ENCODE measurements around the gene MRPL10. TPM values are rescaled to one million over a fixed set of nuclear protein-coding genes. Genes with fewer than 3 reads are reported as not detected.

The MRPL10 gene
- total and polyA plus RNA-seq, 2 experiments from 2014 or later = 50.2 to 74.7 TPM

DNA sequence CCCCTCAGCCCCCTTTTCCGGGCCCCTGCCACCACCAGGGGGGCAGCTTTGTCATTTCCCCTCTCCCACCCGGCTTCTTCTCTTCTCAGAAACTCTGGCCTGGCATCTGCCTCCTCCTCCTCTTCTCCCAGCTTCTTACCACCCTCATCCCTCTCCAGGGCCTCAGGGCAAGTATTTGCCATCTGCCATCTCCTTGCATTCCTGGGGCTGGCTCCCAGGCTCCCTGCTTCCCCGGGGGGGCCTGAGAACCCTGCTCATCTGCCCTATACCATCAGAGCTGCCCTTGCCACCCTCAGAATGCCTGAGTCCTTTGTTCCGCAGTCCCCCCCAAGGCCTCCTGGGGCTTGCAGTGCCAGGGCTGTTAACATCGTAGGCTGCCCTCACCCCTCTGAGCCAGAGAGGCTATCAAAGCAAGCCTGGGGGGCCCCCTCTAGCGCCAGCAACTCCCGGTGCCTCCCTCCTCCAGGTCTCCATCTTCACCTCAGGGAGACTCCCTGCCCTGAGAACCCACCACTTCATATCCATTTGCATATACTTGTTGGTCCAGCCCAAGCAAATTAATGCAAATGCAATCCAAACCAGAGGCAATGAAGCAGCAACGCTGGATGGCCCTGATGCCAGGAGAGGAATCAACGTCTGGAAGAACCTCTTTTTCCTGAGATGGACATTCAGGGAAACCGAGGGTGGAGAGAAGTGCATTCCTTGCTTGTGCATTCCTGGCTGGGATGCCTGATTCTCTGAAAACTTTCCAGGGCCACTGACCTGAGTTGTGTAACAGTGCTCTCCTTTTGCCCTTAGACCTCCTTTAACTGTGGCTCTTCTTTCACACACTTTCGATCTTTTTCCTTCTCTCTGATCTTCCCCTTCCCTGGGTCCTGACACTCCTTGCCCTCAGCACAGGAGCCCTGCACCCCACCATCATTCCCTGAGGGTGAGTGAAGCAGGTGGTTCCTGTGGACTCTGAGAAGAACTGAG lies 44.0 kb upstream of the MRPL10 start:
- Histone ChIP-seq H4K20me1 (replicated peaks; ENCODE audit: insufficient read depth) (peaks cover 5% of the 10 kb centered on the region; the same call in 1 of the 2 replicates), H3K36me3 (ENCODE audit: insufficient read depth) (no peaks in the 10 kb centered on the region), H3K27me3 (ENCODE audit: insufficient read depth) (peaks cover 49% of the 10 kb centered on the region), H2AFZ (no peak overlapping the region), H3K4me1 (ENCODE audit: insufficient read depth) (peaks cover 48% of the 10 kb centered on the region), H3K4me2 (peak overlapping the region; percentile 51), H3K4me3 (no peak overlapping the region), H3F3A (replicated peaks; ENCODE audit: low read depth) (peaks cover 8% of the 10 kb centered on the region; the same call in 1 of the 2 replicates), H3K9me2 (ENCODE audit: insufficient read depth) (no peaks in the 10 kb centered on the region), H3K27ac (ENCODE audit: low read depth) (no peak overlapping the region), H3K79me2 (replicated peaks; ENCODE audit: insufficient read depth) (no peaks in the 10 kb centered on the region)
- no peak for DNase-seq (ENCODE audit: low spot score)
- no peak overlapping the region for H3K27ac Mint-ChIP-seq
- no peaks in the 10 kb centered on the region for H3K36me3 Mint-ChIP-seq (ENCODE audit: low read depth)
- no peak for TF ChIP-seq EZH2phosphoT487 (IDR thresholded peaks at IDR 0.05; ENCODE audit: unreplicated experiment)
- TF ChIP-seq NANOG (IDR thresholded peaks at IDR 0.05; ENCODE audit: borderline replicate concordance) = no peak
- TF ChIP-seq, protein P1, sequence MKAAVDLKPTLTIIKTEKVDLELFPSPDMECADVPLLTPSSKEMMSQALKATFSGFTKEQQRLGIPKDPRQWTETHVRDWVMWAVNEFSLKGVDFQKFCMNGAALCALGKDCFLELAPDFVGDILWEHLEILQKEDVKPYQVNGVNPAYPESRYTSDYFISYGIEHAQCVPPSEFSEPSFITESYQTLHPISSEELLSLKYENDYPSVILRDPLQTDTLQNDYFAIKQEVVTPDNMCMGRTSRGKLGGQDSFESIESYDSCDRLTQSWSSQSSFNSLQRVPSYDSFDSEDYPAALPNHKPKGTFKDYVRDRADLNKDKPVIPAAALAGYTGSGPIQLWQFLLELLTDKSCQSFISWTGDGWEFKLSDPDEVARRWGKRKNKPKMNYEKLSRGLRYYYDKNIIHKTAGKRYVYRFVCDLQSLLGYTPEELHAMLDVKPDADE (IDR thresholded peaks at IDR 0.05) = no peak
- no peak for TF ChIP-seq CREB1 (CRISPR knock-in tag; IDR thresholded peaks at IDR 0.05; ENCODE audit: low read depth)
- no peak for TF ChIP-seq ZNF114 (CRISPR knock-in tag; IDR thresholded peaks at IDR 0.05)
- TF ChIP-seq, protein P2, sequence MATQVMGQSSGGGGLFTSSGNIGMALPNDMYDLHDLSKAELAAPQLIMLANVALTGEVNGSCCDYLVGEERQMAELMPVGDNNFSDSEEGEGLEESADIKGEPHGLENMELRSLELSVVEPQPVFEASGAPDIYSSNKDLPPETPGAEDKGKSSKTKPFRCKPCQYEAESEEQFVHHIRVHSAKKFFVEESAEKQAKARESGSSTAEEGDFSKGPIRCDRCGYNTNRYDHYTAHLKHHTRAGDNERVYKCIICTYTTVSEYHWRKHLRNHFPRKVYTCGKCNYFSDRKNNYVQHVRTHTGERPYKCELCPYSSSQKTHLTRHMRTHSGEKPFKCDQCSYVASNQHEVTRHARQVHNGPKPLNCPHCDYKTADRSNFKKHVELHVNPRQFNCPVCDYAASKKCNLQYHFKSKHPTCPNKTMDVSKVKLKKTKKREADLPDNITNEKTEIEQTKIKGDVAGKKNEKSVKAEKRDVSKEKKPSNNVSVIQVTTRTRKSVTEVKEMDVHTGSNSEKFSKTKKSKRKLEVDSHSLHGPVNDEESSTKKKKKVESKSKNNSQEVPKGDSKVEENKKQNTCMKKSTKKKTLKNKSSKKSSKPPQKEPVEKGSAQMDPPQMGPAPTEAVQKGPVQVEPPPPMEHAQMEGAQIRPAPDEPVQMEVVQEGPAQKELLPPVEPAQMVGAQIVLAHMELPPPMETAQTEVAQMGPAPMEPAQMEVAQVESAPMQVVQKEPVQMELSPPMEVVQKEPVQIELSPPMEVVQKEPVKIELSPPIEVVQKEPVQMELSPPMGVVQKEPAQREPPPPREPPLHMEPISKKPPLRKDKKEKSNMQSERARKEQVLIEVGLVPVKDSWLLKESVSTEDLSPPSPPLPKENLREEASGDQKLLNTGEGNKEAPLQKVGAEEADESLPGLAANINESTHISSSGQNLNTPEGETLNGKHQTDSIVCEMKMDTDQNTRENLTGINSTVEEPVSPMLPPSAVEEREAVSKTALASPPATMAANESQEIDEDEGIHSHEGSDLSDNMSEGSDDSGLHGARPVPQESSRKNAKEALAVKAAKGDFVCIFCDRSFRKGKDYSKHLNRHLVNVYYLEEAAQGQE (IDR thresholded peaks at IDR 0.05; ENCODE audit: unreplicated experiment) = no peak
- H3K9me3 Mint-ChIP-seq = no peaks in the 10 kb centered on the region
- peaks cover 57% of the 10 kb centered on the region for H3K4me1 Mint-ChIP-seq
- ATAC-seq = no peak
- no peak overlapping the region; the same call in 2 of the 3 replicates for H3K4me3 Mint-ChIP-seq
- peaks cover 42% of the 10 kb centered on the region for H3K27me3 Mint-ChIP-seq (ENCODE audit: insufficient read depth, low read depth, poor library complexity)

DNA sequence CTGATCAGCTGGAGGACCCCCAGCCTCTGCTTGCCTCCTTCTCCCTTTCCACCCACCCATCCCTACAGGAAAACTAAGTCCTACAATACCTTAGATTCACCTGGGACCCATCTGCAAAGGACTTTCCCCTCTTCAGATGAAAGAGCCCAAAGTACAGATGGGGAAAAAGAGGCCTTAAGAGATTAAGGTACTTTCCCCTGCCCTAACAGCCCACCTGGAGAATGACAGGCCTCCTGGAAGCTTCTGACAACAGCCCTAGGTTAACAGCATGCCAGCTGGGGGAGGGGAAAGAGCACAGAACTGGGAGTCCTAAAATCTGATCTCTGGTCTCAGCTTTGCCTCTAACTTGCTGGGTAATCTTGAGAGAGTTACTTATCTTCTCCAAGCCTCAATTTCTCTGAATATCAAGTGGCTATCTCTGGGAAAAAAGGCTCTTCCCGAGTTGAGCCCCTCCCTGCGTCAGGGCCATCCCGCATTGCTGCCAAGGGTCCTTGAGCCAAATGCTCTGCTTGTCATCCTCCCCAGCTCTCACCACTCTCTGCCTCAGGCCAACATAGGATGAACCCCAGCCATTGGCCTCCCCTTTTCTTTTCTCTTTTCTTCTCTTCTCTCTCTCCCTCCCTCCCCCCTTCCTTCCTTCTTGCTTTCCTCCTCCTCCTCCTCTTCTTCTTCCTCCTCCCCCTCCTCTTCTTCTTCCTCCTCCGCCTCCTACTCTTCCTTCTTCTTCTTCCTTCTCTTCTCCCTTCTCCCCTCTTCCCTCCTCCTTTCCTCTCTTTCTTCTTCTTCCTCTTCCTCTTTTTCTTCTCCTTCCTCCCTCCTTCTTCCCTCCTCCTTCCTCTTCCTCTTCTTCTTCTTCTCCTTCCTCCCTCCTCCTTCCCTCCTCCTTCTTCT lies 42.1 kb upstream of the MRPL10 start:
- no peak for ATAC-seq
- peak overlapping the region; percentile 75 for H3K4me3 ChIP-seq
- TF ChIP-seq POLR2AphosphoS5 (IDR thresholded peaks at IDR 0.05; ENCODE audit: low read depth) (no peak), EZH2 (IDR thresholded peaks at IDR 0.05; ENCODE audit: low read depth, unreplicated experiment) (no peak), NANOG (IDR thresholded peaks at IDR 0.05; ENCODE audit: borderline replicate concordance) (0 out of 2 replicates have a peak, but pooled peaks have one; percentile 4), ZNF114 (CRISPR knock-in tag; IDR thresholded peaks at IDR 0.05) (no peak)
- TF ChIP-seq, protein P1 (IDR thresholded peaks at IDR 0.05) = no peak
- TF ChIP-seq, protein P2 (IDR thresholded peaks at IDR 0.05; ENCODE audit: unreplicated experiment) = no peak
- H4K20me1 ChIP-seq (replicated peaks; ENCODE audit: insufficient read depth) = peaks cover 5% of the 10 kb centered on the region; the same call in 1 of the 2 replicates
- peak; percentile 34 for DNase-seq (ENCODE audit: low spot score)
- Mint-ChIP-seq H3K4me1 (peaks cover 64% of the 10 kb centered on the region), H3K36me3 (ENCODE audit: low read depth) (no peaks in the 10 kb centered on the region), H3K27me3 (ENCODE audit: insufficient read depth, low read depth, poor library complexity) (peaks cover 48% of the 10 kb centered on the region), H3K9me3 (no peaks in the 10 kb centered on the region), H3K4me3 (peak overlapping the region; percentile 64), H3K27ac (no peak overlapping the region)
- H3K9me2 ChIP-seq (ENCODE audit: insufficient read depth) = no peaks in the 10 kb centered on the region
- H3F3A ChIP-seq (replicated peaks; ENCODE audit: low read depth) = peaks cover 6% of the 10 kb centered on the region; the same call in 1 of the 2 replicates
- no peak overlapping the region for H2AFZ ChIP-seq
- peaks cover 49% of the 10 kb centered on the region for H3K4me1 ChIP-seq (ENCODE audit: insufficient read depth)
- peak overlapping the region; percentile 95 for H3K4me2 ChIP-seq
- H3K36me3 ChIP-seq (ENCODE audit: insufficient read depth) = no peaks in the 10 kb centered on the region
- no peak overlapping the region for H3K27ac ChIP-seq (ENCODE audit: low read depth)
- no peaks in the 10 kb centered on the region for H3K79me2 ChIP-seq (replicated peaks; ENCODE audit: insufficient read depth)
- H3K27me3 ChIP-seq (ENCODE audit: insufficient read depth) = peaks cover 66% of the 10 kb centered on the region

Measured in GM23338 (cell line).